ENCODE measurements around the gene EHBP1L1.

EHBP1L1 gene

DNA sequence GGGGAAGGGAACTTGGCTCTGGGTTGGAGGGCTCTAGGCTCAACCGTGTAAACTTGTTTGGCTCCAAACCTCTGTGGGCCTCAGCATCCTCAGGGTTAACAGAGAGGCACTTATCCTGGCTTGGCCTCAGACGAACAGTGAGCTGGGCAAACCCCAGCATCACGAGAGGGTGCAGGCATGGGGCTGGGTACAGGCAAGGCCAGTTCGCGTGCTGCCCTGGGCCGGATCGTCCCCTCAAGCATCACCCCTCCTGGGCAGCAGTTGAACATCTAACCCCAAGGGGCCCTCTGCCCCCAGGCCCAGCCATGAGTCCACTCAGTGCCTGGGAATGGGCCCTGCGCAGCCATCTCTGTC, 1.9 kb downstream of the EHBP1L1 start:
- no peak for DNase-seq (ENCODE audit: low spot score)

DNA sequence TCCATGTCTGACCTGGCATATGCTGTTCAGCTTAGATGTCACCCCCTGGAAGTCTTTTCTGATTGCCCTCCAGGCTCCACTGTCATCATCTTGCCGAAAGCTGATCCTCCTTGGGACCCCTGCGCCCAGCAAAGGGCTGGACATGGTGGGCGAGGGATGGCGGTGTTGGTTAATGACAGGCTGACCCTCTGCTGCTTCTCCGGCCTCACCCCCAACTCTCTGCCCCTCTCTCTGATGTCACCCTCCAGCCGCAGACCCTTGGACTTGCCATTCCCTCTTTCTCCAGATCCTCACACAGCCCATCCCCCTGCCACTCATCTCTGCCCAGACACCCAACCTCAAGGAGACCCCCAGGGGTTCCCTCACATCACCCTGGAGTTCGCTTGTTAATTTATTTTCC, 2.3 kb downstream of the EHBP1L1 start:
- DNase-seq (ENCODE audit: low spot score): no peak

- DNase-seq (ENCODE audit: low spot score): no peak
These were observed 2.8 kb downstream of the EHBP1L1 start for GRCh38 chr11:65578667-65579066.

DNA sequence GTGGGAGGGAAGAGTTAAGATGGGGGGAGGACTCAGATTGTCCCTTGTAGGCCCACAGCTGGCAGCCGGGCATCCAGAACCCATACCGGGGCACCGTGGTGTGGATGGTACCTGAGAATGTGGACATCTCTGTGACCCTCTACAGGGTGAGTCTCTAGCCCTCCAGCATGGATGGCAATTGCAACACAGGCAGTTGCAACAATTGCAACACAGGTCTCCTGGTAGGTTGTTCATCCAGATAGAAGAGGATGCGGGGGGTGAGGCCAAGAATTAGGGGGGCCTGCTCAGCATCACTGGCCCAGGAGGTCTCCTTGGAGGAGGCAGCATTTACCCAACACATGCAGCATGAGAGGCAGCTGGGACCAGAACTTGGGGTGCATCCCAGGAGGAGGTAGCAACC, 3.4 kb downstream of the EHBP1L1 start:
- DNase-seq (ENCODE audit: low spot score): no peak

DNA sequence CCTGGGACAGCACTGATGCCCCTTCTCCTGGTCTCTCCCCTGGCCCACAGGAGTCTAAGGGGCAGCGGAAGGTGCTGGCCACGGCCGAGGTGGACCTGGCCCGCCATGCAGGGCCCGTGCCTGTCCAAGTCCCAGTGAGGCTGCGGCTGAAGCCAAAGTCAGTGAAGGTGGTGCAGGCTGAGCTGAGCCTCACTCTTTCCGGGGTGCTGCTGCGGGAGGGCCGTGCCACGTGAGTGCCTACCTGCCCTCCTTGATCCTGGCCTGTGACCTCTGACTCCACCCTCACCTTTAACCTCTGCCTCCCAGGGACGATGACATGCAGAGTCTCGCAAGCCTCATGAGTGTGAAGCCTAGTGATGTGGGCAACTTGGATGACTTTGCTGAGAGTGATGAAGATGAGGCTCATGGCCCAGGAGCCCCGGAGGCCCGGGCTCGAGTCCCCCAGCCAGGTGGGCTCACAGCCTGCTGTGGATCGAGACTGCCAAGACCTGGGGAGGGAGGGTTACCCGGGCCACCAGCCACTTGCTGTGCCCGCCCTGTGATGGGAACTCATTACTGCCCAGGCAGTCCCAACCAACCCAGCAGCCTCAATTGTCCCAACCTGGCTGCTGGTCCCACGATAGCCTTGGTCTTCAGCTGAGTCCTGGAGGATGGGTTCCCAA, 4.3 kb downstream of the EHBP1L1 start:
- no peak for DNase-seq (ENCODE audit: low spot score)

- DNase-seq (ENCODE audit: low spot score): no peak
These were observed 4.9 kb downstream of the EHBP1L1 start for GRCh38 chr11:65580756-65581155.

GRCh38 chr11:65581928-65582327, 6.1 kb downstream of the EHBP1L1 start:
- DNase-seq (ENCODE audit: low spot score): no peak

GRCh38 chr11:65583589-65583988, 7.7 kb downstream of the EHBP1L1 start:
- DNase-seq (ENCODE audit: low spot score): no peak

DNA sequence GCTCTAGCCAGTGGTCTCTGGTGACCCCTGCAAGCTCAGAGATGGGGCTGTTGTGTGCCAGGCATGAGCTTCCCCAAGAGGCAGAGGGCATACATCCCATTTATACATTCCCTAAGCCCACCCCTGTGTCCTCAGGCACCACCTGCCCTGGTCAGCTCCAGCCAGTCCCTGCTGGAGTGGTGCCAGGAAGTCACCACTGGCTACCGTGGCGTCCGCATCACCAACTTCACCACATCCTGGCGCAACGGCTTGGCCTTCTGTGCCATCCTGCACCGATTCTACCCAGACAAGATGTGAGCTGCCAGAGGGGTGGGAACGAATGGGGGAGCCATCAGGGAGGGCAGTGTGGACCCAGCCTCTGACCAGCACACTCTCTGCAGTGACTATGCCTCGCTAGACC, 8.3 kb downstream of the EHBP1L1 start:
- no peak for DNase-seq (ENCODE audit: low spot score)

GRCh38 chr11:65584723-65585171, 8.9 kb downstream of the EHBP1L1 start:
- DNase-seq (ENCODE audit: low spot score): no peak

DNA sequence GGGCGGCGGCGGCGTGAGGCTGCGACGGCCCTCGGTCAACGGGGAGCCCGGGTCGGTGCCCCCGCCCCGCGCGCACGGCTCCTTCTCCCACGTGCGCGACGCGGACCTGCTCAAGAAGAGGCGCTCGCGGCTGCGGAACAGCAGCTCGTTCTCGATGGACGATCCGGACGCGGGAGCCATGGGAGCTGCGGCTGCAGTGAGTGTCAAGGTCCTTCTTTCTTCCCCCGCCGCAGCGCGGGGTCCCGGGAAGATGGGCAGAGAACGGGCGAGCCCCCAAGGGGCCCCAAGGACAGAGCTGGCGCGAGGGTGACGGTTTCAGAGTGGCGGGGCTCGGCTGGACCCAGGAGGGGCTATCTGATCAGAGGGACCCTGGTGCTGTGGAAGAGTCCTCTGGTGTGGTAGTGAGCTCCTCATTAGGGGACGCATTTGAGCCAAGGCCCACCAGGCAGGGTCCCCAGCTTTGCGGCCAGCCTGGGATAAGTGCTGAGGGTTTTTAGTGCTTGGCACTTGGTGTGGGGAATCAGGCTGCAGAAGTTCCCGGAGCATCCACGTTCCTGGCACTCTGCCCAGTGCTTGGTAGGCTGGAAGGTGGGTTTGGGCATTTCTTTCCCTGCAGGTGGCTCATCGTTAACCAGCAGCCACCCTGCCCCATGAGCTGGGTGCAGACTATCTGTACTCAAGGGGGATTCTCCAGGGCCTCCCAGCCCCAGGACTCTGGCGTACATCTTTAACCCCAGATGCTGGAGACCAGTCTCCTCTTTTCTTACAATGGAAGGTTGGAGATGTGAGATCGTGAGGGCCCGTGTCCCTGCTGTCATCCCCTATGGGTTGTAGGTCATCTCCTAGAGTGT, 9.8 kb downstream of the EHBP1L1 start:
- no peak for DNase-seq (ENCODE audit: low spot score)

GRCh38 chr11:65586247-65586630, 10.4 kb downstream of the EHBP1L1 start:
- no peak for DNase-seq (ENCODE audit: low spot score)

DNA sequence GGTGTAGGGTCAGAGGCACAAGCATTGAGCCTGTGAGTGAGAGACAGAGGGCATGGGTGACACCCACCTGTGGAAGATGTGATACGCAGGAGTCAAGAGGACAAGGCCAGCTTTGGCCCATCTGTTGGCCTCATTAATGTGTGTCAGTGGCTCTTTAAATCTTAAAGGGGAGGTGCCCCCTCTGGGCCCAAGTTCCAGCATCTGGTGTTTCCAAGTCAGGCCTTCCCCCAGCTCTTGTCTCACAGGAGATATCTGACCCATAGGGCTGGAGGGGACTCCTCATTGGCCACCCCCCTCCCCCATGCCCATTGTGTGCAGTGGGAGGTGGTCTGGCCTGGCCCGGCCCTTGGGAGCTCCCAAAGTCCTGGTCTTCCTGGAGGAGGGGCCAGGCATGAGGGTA, 10.8 kb downstream of the EHBP1L1 start:
- peak; percentile 75 for DNase-seq (ENCODE audit: low spot score)

GRCh38 chr11:65588199-65589054, 12.6 kb downstream of the EHBP1L1 start:
- DNase-seq (ENCODE audit: low spot score): peak; percentile 72

DNA sequence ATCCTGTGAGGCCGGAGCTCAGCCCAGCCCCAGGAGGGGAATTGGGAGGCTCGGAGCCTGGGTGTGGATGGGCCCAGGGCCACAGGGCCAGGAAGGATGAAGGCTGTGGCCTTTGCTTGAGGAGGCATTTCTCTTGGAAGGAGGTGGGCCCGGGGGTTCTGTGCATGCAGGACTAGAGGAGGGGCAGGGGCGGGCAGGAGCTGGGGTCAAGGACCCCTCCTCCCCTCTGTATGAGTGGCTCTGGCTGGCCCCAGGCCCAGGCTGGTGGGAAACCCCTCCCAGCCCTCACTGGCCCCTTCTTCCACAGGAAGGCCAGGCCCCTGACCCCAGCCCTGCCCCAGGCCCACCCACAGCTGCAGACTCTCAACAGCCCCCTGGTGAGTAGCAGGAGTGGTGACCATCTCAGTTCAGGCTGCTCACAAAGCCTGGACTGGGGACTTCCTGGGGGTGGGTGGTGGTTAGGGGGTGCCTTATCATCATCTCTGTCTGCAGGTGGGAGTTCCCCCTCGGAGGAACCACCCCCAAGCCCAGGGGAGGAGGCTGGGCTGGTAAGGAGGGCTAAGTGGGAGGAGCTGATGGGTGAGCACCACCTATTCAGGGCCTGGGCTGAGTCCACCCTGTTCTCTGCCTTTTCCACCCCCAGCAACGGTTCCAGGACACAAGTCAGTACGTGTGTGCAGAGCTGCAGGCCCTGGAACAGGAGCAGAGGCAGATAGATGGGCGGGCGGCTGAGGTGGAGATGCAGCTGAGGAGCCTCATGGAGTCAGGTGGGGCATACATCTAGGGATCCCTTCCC, 13.8 kb downstream of the EHBP1L1 start:
- DNase-seq (ENCODE audit: low spot score): no peak

GRCh38 chr11:65590240-65590738, 14.4 kb downstream of the EHBP1L1 start:
- DNase-seq (ENCODE audit: low spot score): no peak

DNA sequence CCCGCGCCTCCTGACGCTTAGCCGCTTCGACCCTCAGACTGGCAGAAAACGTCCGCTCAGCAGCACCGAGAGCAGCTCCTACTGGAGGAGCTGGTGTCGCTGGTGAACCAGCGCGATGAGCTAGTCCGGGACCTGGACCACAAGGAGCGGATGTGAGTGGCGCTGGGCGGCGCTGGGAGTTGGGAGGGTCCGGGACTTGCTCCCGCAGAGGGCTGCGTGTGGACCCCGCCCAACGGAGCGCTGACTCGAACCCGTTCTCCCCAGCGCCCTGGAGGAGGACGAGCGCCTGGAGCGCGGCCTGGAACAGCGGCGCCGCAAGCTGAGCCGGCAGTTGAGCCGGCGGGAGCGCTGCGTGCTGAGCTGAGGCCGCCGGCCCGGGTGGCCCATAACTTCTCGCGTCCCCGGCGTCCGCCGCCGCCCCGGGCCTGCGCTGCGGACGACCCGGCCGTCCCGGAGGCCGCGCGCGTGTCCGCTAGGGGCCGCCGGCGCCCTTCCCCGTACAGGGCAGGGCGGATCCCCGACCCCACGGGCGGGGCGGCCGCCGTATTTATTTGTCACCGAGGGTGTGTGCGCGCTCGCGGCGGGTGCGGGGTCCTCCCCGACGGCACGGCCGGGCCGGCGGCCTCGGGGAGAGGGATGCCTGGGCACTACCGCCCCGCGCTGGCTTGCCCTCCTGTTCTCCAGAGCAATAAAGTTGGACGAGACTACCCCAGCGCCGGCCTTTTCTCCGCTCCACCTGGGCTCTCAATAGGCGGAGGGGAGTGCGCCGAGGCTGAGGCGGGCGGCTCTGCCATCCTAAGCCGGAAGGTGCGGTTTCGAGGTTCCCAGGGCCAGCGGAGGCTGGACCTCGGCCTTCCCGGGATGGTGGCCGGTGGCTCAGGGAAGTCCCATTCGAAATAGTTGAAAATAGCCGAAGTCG, 16.3 kb downstream of the EHBP1L1 start:
- no peak for DNase-seq (ENCODE audit: low spot score)

- no peak for DNase-seq (ENCODE audit: low spot score)
These were observed 17.1 kb downstream of the EHBP1L1 start for GRCh38 chr11:65592858-65593517.

- no peak for DNase-seq (ENCODE audit: low spot score)
These were observed 17.9 kb downstream of the EHBP1L1 start for GRCh38 chr11:65593518-65594414.

Measured in hepatic stellate cell (primary cell).